GM23338 (cell line): Measurements from ENCODE around the gene COL25A1.

ENCODE experiments used
- CTCF ChIP-seq, 2 experiments: fragments of 200-600 bp in 1 of 2; sonication (generic) in 1 of 2; conservative IDR thresholded peaks; 2 replicates each; pipeline versions ENCODE4 v1.5.1 to v1.6.1; 2016 to 2017; ENCODE audit warnings: antibody characterized with exemption in 2 of 2, low read depth in 2 of 2, mild to moderate bottlenecking in 2 of 2, moderate library complexity in 1 of 2
- EZH2phosphoT487 ChIP-seq: fragments of 200-600 bp; sonication (generic); IDR thresholded peaks from one replicate; pipeline ENCODE4 v1.8.1; 2018; ENCODE audit warnings: antibody characterized with exemption; ENCODE audit not compliant: unreplicated experiment
- POLR2AphosphoS5 ChIP-seq: IDR thresholded peaks from 2 replicates; pipeline ENCODE4 v1.6.1; 2016; ENCODE audit warnings: antibody characterized with exemption, low read depth
- TF ChIP-seq, protein P1 (sequence below): IDR thresholded peaks from one replicate; pipeline ENCODE4 v1.6.1; 2018; ENCODE audit warnings: antibody characterized with exemption; ENCODE audit not compliant: unreplicated experiment

DNA sequence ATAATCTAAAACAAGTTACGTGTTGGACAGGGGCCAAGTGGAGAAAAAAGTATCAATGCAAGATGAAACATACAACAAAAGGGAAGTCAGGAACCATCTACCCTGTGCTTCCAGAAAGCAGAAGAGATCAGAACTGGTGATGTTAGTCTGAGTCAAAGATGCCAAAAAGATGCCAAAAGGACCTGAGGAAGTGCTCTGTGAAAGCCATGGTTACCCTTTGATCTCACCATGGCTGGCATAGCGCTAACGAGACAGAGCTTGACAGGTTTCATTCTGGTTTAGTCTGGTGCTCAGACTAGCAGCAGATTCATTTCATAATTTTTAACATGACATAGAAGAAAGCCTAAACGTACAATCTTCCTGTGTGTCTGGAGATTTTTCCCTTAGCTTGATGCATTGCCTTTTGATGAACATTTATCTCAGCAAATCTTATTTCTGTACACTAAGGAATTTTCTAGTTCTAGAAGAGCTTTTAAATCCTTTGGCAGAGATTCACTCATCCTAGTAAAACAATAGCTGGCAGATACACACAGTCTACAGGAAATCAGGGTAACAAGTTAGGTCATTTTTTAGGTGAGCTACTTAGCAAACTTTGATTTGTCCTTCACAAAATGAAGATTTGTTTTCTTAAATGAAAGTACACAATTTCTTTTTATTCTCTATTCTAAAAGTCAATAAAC lies 87.7 kb downstream of the COL25A1 start:
- TF ChIP-seq POLR2AphosphoS5 = no peak
- TF ChIP-seq CTCF (conservative IDR thresholded peaks at IDR 0.05; ENCODE audit: low read depth in 2 of 2) = no peak
- TF ChIP-seq, protein P1, sequence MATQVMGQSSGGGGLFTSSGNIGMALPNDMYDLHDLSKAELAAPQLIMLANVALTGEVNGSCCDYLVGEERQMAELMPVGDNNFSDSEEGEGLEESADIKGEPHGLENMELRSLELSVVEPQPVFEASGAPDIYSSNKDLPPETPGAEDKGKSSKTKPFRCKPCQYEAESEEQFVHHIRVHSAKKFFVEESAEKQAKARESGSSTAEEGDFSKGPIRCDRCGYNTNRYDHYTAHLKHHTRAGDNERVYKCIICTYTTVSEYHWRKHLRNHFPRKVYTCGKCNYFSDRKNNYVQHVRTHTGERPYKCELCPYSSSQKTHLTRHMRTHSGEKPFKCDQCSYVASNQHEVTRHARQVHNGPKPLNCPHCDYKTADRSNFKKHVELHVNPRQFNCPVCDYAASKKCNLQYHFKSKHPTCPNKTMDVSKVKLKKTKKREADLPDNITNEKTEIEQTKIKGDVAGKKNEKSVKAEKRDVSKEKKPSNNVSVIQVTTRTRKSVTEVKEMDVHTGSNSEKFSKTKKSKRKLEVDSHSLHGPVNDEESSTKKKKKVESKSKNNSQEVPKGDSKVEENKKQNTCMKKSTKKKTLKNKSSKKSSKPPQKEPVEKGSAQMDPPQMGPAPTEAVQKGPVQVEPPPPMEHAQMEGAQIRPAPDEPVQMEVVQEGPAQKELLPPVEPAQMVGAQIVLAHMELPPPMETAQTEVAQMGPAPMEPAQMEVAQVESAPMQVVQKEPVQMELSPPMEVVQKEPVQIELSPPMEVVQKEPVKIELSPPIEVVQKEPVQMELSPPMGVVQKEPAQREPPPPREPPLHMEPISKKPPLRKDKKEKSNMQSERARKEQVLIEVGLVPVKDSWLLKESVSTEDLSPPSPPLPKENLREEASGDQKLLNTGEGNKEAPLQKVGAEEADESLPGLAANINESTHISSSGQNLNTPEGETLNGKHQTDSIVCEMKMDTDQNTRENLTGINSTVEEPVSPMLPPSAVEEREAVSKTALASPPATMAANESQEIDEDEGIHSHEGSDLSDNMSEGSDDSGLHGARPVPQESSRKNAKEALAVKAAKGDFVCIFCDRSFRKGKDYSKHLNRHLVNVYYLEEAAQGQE = no peak
- TF ChIP-seq EZH2phosphoT487 = no peak
